Left renal cortex interstitium (tissue), 4 donors: ENCODE results near the gene SMS. TPM values are rescaled to one million over a fixed set of nuclear protein-coding genes. Genes with fewer than 3 reads are reported as not detected.
"Not testable (repeated sequence)": the region's sequence is repeated elsewhere in the genome, so short reads cannot be mapped to it uniquely, and the experiment has no call there.

Experiments used
- DNase-seq, 4 donors: peaks; one replicate each; pipeline ENCODE4 v3.0.0-alpha.2; 2013; ENCODE audit warnings: low read depth in 4 of 4, low spot score in 2 of 4, missing footprints in 1 of 4
- polyA plus RNA-seq, 4 donors: library from polyadenylated mRNA; unstranded; fragments of 120-200 nt; gene quantifications; one replicate each; pipeline ENCODE4 v1.2.1, GENCODE V29; 2013; ENCODE audit not compliant: insufficient read length in 4 of 4

The SMS gene
- polyA plus RNA-seq, 4 donors = 136 to 150 (median 144) TPM

DNA sequence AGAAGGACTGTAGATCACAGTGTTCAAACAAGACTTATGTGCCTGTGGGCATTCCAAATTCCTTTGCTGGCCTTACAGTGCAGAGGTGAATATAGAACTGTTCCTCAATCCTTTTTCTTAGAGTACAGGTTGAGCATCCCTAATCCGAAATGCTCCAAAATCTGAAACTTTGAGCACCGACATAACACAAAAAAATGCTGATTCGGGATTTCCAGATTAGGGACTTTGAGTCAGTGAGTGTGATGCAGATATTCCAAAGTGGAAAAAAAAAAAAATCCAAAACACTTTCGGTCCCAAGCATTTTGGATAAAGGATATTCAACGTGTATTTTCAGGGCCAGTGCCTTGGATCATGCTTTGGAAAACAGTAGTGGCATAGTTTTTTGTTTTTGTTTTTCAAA is 9.2 kb downstream of the SMS start:
- no peak for DNase-seq

- DNase-seq = not testable (repeated sequence)
These were observed 10.0 kb downstream of the SMS start for GRCh38 chrX:21950557-21950956.

GRCh38 chrX:21952624-21953023 is 12.1 kb downstream of the SMS start:
- no peak for DNase-seq

DNA sequence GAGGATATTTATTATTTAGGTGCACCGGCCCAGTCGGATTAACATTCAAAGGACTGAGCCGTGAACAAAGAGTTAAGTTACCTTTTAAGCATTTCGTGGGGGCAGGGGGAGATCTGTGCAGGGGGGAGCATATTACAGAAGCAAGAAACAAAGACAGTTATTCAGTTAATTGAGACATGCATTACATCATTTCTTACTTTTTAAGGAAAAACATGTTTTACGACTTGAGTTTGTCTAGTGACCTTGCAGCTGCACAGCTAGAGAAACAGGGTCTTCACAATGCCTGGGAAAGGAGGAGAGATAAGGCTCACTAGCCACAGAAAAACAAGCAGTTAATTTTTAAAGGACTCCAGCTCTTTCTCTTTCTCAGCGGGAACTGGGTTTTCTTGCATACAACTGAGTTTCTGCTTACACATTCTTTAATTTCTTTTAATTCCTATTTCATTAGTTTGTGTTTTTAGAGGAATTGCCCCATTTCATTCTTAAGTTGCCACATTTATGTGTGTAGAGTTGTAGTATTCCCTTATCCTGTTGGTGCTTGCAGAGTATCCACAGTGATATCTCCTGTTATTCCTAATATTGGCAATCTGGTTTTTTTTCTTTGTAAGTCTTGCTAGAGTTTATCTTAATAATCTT is 12.8 kb downstream of the SMS start:
- not testable (repeated sequence) for DNase-seq

DNA sequence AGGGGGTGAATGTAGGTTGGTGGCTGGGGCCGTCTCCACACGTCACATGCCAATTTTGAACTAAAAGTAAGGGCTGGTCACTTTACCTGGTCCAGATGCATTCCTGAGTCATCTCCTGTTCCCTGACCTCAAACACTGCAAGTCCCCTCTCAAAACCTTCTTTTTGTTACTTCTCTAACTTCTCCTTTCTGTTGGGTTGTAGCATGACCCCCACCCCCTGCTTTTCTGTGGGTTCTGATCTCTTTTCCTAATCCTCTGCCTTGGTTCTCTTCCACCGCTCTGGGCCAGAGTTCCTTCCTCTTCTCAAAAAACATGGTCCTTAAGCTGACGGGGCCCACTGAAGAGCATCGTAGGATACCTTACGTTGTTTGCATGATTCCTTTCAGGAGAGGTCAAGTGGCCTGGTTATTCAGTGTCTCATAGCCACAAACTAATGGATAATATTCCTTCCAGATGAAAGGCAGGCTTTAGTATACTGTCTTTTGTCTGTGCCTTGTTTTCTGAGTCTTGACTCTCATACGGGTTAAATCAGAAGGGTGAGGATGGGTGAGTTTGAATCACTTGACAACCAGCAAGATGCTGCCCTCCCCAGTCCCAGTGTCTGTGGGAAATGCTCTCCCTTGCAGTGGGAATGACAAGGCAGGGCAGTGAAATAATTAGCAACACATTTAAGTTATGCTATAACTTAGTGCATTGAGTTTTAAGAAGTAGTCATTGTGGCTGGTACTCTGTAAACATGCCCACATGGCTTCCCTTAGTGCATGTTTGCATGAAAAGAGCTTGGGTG is 15.1 kb downstream of the SMS start:
- DNase-seq = no peak

- no peak for DNase-seq
These were observed 16.3 kb downstream of the SMS start for GRCh38 chrX:21956783-21957182.

- no peak for DNase-seq
These were observed 17.7 kb downstream of the SMS start for GRCh38 chrX:21958187-21958586.

DNA sequence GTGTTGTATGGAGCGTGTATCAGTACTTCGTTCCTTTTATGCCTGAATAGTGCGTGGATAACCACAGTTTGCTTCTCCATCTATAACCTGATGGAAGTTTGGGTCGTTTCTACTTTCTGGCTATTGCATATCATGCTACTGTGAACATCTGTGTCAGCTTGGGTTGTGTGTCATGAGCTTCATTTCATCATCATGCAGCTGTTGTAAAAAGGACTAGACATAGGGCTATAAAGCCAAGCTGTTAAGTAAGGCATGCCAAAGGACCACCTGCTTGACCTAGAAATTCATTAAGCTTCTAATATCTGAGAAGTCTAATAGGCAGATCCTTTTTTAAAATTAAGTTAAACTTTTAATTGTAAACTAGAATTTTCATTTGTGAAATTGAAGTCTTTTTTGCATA is 18.4 kb downstream of the SMS start:
- DNase-seq = no peak

- no peak for DNase-seq
These were observed 19.0 kb downstream of the SMS start for GRCh38 chrX:21959362-21960051.

- no peak for DNase-seq
These were observed 20.3 kb downstream of the SMS start for GRCh38 chrX:21960569-21961541.

DNA sequence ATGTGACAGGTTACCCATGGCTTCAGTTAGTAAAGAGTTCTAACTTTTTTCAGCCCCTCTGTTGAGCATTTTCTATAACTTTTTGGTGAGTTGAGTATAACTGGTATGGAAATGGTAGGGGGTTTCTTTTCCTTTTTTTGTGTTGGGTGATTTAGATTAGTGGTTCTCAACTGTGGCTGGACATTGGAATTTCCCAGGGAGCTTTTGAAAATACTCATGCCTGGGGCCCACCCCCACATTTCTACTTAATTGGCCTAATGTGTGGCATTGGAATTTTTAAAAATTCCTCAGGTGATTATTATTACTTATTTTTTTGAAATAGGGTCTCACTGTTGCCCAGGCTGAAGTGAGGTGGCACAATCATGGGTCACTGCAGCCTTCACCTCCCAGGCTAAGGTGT is 21.9 kb downstream of the SMS start:
- DNase-seq = no peak

DNA sequence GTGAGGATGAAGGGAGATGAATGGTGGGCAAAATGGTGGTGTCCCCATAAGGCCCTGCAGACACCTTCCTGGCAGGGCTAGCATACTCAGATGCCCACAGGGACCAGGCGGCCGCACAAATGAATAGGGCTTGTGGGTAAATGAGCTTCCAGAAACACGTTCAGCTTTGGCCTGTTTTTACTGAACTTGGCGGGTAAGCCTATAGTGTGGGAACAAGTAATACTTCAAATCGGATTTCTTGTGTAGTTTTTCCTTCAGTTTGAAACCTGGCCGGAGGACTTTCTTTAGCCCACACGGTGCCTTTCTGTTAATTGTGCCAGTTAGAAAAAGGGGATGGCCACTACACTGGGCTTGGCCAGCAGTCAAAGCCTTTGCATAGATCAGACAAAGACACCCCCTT is 22.8 kb downstream of the SMS start:
- no peak for DNase-seq

DNA sequence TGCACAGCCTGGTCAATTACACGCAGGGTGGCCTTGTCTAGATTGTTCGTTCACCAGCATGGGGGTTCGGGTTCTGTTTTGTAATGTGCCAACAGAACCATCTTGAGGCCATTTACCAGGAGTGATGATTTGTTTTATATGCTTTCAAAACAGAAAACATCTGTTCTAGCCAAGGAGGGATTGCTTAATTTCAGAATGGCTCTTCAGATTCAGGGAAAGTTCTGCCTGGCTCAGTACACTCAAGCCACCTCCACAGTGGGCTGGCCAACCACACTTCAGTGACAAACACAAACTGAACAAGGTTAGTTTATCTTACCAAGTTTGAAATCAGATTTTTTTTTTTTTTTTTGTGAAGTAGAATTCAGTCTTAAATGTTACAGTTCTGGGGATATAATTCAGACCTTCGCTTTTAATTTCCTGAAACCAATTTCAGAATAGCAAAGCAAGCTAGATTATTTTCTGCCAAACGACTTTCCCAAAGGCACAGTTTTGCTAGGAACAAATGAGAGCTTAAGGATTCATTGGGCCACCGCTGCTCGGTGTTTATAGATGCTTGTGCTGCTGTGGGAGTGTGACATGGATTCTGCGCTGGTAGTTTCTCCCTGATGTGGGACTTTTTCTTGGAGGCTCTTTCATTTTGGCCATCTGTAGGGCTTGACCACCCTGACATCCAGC is 23.4 kb downstream of the SMS start:
- no peak for DNase-seq

DNA sequence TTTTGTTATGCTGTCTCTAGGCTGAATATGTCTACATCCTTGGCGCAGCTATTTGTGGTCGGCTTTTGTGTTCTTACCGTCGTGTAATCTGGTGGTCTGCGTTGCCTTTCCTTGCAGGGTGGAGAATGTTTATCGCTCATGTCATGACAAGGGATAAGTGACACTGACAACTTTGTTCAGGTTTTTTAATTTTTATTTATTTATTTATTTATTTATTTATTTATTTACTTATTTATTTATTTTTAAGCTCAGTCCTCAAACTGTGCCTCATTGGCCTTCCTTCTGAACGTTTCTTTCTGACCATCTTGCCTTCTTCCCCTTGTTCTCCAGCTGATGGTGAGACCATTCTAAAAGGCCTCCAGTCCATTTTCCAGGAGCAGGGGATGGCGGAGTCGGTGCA is 26.4 kb downstream of the SMS start:
- DNase-seq = no peak

DNA sequence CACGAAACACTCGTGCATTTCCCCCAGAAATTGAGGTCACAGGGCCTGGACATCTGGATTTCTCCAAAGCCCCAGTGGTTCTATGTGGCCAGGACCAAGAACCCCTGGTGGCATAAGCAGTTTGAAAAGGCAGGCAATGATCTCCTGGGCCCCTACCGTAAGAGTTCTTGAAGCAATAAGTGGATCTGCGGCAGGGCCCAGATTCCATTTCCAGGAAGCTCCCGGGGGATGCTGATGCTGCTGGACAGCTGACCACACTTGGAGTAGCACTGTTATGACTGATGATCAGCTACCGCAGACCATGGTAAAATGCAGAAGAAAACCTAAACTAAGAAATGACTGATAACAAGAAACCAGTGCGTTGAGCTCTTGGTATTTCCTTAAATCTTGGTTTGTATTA is 27.8 kb downstream of the SMS start:
- no peak for DNase-seq

DNA sequence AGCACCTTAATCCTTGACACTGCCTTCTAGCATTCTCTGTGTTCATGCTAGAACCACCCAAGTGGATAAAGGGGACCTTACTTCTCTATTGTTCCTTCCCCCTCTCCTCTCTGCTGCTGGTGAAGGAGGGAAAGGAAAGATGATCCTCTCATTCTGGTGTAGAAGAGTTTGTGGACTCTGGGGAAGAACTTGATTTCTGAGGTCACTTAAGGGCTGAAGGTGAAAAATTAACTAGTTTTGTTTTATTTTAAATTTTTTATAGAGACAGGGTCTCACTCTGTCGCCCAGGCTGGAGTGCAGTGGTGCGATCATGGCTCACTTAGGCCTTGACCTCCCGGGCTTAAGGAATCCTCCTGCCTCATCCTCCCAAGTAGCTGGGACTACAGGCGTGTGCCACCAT is 29.8 kb downstream of the SMS start:
- no peak for DNase-seq

- no peak for DNase-seq
These were observed 31.5 kb downstream of the SMS start for GRCh38 chrX:21972046-21972445.

DNA sequence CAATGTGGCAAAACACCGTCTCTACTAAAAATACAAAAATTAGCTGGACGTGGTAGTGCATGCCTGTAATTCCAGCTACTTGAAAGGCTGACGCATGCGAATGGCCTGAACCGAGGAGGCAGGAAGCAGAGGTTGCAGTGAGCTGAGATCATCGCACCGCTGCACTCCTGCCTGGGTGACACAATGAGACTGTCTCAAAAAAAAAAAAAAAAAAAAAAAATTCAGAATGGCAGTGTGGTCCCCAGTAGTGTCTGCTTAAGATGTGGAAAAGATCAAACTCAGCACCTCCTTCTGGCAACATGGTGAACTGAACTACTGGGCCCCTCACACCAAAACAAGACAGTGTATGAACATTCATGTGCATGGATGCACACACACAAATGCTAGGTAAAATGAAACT is 32.2 kb downstream of the SMS start:
- no peak for DNase-seq

GRCh38 chrX:21973321-21974010 is 33.0 kb downstream of the SMS start:
- DNase-seq = no peak

GRCh38 chrX:21974011-21974385 is 33.5 kb downstream of the SMS start:
- no peak for DNase-seq
